NCI-H69 (cell line): ENCODE results near the gene RANBP9.

ENCODE experiments used
- DNase-seq: peaks from one replicate; lab custom pipeline; 2025; lab: John Stamatoyannopoulos, UW

The RANBP9 gene

GRCh38 chr6:13710552-13711323 is 897 bp downstream of the RANBP9 start:
- peak; percentile 73 for DNase-seq

- peak; percentile 54 for DNase-seq
These were observed 1.7 kb downstream of the RANBP9 start for GRCh38 chr6:13709689-13710551.

GRCh38 chr6:13708736-13709135 is 2.9 kb downstream of the RANBP9 start:
- DNase-seq: peak; percentile 34

GRCh38 chr6:13703496-13703895 is 8.1 kb downstream of the RANBP9 start:
- DNase-seq: peak; percentile 20

- no peak for DNase-seq
These were observed 8.8 kb downstream of the RANBP9 start for GRCh38 chr6:13702809-13703302.

- DNase-seq: no peak
These were observed 11.4 kb downstream of the RANBP9 start for GRCh38 chr6:13700232-13700631.

GRCh38 chr6:13698715-13699114 is 12.9 kb downstream of the RANBP9 start:
- no peak for DNase-seq

- no peak for DNase-seq
These were observed 13.8 kb downstream of the RANBP9 start for GRCh38 chr6:13697857-13698256.

GRCh38 chr6:13696226-13696625 is 15.4 kb downstream of the RANBP9 start:
- no peak for DNase-seq

GRCh38 chr6:13695252-13695651 is 16.4 kb downstream of the RANBP9 start:
- DNase-seq: no peak

- DNase-seq: no peak
These were observed 17.1 kb downstream of the RANBP9 start for GRCh38 chr6:13694562-13694961.

GRCh38 chr6:13689511-13690256 is 22.0 kb downstream of the RANBP9 start:
- no peak for DNase-seq

- DNase-seq: no peak
These were observed 22.9 kb downstream of the RANBP9 start for GRCh38 chr6:13688692-13689196.

- no peak for DNase-seq
These were observed 23.7 kb downstream of the RANBP9 start for GRCh38 chr6:13687917-13688351.

- DNase-seq: no peak
These were observed 26.8 kb downstream of the RANBP9 start for GRCh38 chr6:13684855-13685254.

GRCh38 chr6:13683038-13683437 is 28.6 kb downstream of the RANBP9 start:
- DNase-seq: no peak

GRCh38 chr6:13682346-13682745 is 29.3 kb downstream of the RANBP9 start:
- DNase-seq: no peak

- no peak for DNase-seq
These were observed 30.2 kb downstream of the RANBP9 start for GRCh38 chr6:13681305-13682061.

GRCh38 chr6:13680448-13680968 is 31.1 kb downstream of the RANBP9 start:
- no peak for DNase-seq

GRCh38 chr6:13679996-13680395 is 31.6 kb downstream of the RANBP9 start:
- no peak for DNase-seq
